ENCODE measurements around the gene SPEM2. TPM values are rescaled to one million over a fixed set of nuclear protein-coding genes. Genes with fewer than 3 reads are reported as not detected.

The SPEM2 gene
- polyA plus RNA-seq, 1 experiment, result not detected

GRCh38 chr17:7414837-7415236 is 10.6 kb upstream of the SPEM2 start:
- POLR2A ChIA-PET, result no interaction called here
- CTCF ChIA-PET, result interaction anchor here (0.8 kb wide), 1 partner anchor 7 kb away, joined by 3 read pairs; no protein-coding TSS in a partner anchor
- no peak for TF ChIP-seq CTCF (IDR thresholded peaks at IDR 0.05; ENCODE audit: low read depth, low read length)
- Histone ChIP-seq H3K27me3 (ENCODE audit: control insufficient read depth, insufficient read depth, low read length) (no peaks in the 10 kb centered on the region), H3K27ac (ENCODE audit: low read depth, low read length) (no peak overlapping the region), H3K4me3 (ENCODE audit: low read depth, low read length) (no peak overlapping the region), H3K9me3 (ENCODE audit: control insufficient read depth, insufficient read depth, low read length) (no peaks in the 10 kb centered on the region; the same call in 1 of the 2 replicates)
- DNase-seq (ENCODE audit: low read depth, low spot score), result no peak

DNA sequence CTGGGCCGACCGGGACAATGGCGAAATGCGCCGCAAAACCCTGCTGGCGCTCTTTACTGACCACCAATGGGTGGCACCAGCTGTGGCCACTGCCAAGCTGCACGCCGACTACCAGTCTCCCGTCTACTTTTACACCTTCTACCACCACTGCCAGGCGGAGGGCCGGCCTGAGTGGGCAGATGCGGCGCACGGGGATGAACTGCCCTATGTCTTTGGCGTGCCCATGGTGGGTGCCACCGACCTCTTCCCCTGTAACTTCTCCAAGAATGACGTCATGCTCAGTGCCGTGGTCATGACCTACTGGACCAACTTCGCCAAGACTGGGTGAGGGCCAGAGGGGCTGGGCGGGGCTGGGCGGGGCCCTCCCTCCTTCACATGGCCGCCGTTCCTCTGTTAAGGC is 9.6 kb upstream of the SPEM2 start:
- no peak for TF ChIP-seq CTCF (IDR thresholded peaks at IDR 0.05; ENCODE audit: low read depth, low read length)
- no peak for DNase-seq (ENCODE audit: low read depth, low spot score)
- ChIA-PET POLR2A (no interaction called here), CTCF (no interaction called here)
- Histone ChIP-seq H3K27ac (ENCODE audit: low read depth, low read length) (no peak overlapping the region), H3K4me3 (ENCODE audit: low read depth, low read length) (no peak overlapping the region), H3K27me3 (ENCODE audit: control insufficient read depth, insufficient read depth, low read length) (no peaks in the 10 kb centered on the region), H3K9me3 (ENCODE audit: control insufficient read depth, insufficient read depth, low read length) (peaks cover 9% of the 10 kb centered on the region; the same call in 1 of the 2 replicates)

DNA sequence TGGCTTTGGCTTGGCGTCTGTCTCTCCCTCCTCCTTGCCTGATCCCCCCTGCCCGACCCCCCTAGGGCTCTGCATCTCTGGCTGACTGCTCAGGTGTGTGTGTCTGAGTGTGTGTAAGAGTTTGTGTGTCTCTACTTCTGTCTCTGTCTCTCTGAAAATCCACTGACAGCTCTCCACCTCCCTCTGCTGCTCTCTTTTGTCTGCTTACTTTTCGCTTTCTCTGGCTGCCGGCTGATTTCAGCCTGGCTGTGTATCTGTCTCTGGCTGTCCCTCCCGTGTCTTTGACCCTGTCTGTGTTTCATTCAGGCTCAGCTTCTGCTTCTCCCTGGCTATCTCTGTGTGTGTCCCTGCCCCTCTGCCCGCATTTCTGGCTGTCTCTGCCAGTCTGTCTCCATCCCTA is 9.1 kb upstream of the SPEM2 start:
- DNase-seq (ENCODE audit: low read depth, low spot score), result no peak
- no peaks in the 10 kb centered on the region for H3K27me3 ChIP-seq (ENCODE audit: control insufficient read depth, insufficient read depth, low read length)
- no peak for TF ChIP-seq CTCF (IDR thresholded peaks at IDR 0.05; ENCODE audit: low read depth, low read length)
- no peak overlapping the region for H3K4me3 ChIP-seq (ENCODE audit: low read depth, low read length)
- POLR2A ChIA-PET, result no interaction called here
- H3K9me3 ChIP-seq (ENCODE audit: control insufficient read depth, insufficient read depth, low read length), result peaks cover 14% of the 10 kb centered on the region; the same call in 1 of the 2 replicates
- CTCF ChIA-PET, result no interaction called here
- H3K27ac ChIP-seq (ENCODE audit: low read depth, low read length), result no peak overlapping the region

DNA sequence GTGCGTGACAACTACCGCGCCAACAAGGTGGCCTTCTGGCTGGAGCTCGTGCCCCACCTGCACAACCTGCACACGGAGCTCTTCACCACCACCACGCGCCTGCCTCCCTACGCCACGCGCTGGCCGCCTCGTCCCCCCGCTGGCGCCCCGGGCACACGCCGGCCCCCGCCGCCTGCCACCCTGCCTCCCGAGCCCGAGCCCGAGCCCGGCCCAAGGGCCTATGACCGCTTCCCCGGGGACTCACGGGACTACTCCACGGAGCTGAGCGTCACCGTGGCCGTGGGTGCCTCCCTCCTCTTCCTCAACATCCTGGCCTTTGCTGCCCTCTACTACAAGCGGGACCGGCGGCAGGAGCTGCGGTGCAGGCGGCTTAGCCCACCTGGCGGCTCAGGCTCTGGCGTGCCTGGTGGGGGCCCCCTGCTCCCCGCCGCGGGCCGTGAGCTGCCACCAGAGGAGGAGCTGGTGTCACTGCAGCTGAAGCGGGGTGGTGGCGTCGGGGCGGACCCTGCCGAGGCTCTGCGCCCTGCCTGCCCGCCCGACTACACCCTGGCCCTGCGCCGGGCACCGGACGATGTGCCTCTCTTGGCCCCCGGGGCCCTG is 8.3 kb upstream of the SPEM2 start:
- H3K27me3 ChIP-seq (ENCODE audit: control insufficient read depth, insufficient read depth, low read length), result no peaks in the 10 kb centered on the region
- peaks cover 15% of the 10 kb centered on the region; the same call in 1 of the 2 replicates for H3K9me3 ChIP-seq (ENCODE audit: control insufficient read depth, insufficient read depth, low read length)
- POLR2A ChIA-PET, result no interaction called here
- TF ChIP-seq CTCF (IDR thresholded peaks at IDR 0.05; ENCODE audit: low read depth, low read length), result no peak
- CTCF ChIA-PET, result no interaction called here
- H3K4me3 ChIP-seq (ENCODE audit: low read depth, low read length), result no peak overlapping the region
- H3K27ac ChIP-seq (ENCODE audit: low read depth, low read length), result no peak overlapping the region
- no peak for DNase-seq (ENCODE audit: low read depth, low spot score)

GRCh38 chr17:7418472-7419152 is 6.8 kb upstream of the SPEM2 start:
- H3K9me3 ChIP-seq (ENCODE audit: control insufficient read depth, insufficient read depth, low read length), result peaks cover 15% of the 10 kb centered on the region; the same call in 1 of the 2 replicates
- CTCF ChIA-PET, result interaction anchor here (0.6 kb wide), 1 partner anchor 299 kb away, joined by 4 read pairs; no protein-coding TSS in a partner anchor
- POLR2A ChIA-PET, result interaction anchor here (0.7 kb wide), 1 partner anchor 15 kb away, joined by 4 read pairs; the partner anchor contains the start of gene TMEM256
- TF ChIP-seq CTCF (IDR thresholded peaks at IDR 0.05; ENCODE audit: low read depth, low read length), result no peak
- DNase-seq (ENCODE audit: low read depth, low spot score), result no peak
- no peaks in the 10 kb centered on the region for H3K27me3 ChIP-seq (ENCODE audit: control insufficient read depth, insufficient read depth, low read length)
- H3K27ac ChIP-seq (ENCODE audit: low read depth, low read length), result no peak overlapping the region
- no peak overlapping the region for H3K4me3 ChIP-seq (ENCODE audit: low read depth, low read length)

All from AG04450 (cell line).